Activated CD8-positive, alpha-beta T cell treated with anti-CD3 and anti-CD28 coated beads, Interleukin-2, amount 10 ng/mL, durations not matched to agents 7 days and 5 days (primary cell): ENCODE measurements around the gene PTPN22. TPM values are rescaled to one million over a fixed set of nuclear protein-coding genes. Genes with fewer than 3 reads are reported as not detected.

ENCODE experiments used
- ATAC-seq: fragments of 150-1000 bp; cut with Tn5 transposase; one replicate; pipeline ENCODE4 v1.10.0; 2021; ENCODE audit warnings: moderate library complexity
- CTCF ChIA-PET: fragments of 350-600 bp; sonication (Branson Sonifier 250); formaldehyde crosslinking; loops from one replicate; lab custom pipeline; 2021; ENCODE audit warnings: antibody characterized with exemption; lab: Charles Lee
- POLR2A ChIA-PET: fragments of 350-600 bp; sonication (Branson Sonifier 250); formaldehyde crosslinking; loops from one replicate; lab custom pipeline; 2021; ENCODE audit warnings: antibody characterized with exemption; lab: Charles Lee
- DNase-seq: peaks from one replicate; pipeline ENCODE4 v3.0.0-alpha.2; 2020
- H3K27ac Mint-ChIP-seq: one replicate; pipeline ENCODE4 v1.8.0; 2021; ENCODE audit warnings: mild to moderate bottlenecking, mixed read lengths
- H3K27me3 Mint-ChIP-seq: one replicate; pipeline ENCODE4 v1.8.0; 2021; ENCODE audit warnings: low read depth, mixed read lengths
- H3K36me3 Mint-ChIP-seq: one replicate; pipeline ENCODE4 v1.8.0; 2021; ENCODE audit warnings: low read depth, mixed read lengths
- H3K4me1 Mint-ChIP-seq: one replicate; pipeline ENCODE4 v1.8.0; 2021; ENCODE audit warnings: low read depth, mixed read lengths
- H3K4me3 Mint-ChIP-seq: one replicate; pipeline ENCODE4 v1.8.0; 2021; ENCODE audit warnings: mild to moderate bottlenecking, mixed read lengths
- H3K9me3 Mint-ChIP-seq: one replicate; pipeline ENCODE4 v1.8.0; 2022; ENCODE audit warnings: mixed read lengths; ENCODE audit not compliant: insufficient read depth
- total RNA-seq, 2 experiments: library from RNA; stranded (reverse); gene quantifications; one replicate each; pipeline ENCODE4 v1.2.3, GENCODE V29; 2021

PTPN22 gene
- total RNA-seq, 2 experiments from 2014 or later: 74.8 to 78.9 TPM

DNA sequence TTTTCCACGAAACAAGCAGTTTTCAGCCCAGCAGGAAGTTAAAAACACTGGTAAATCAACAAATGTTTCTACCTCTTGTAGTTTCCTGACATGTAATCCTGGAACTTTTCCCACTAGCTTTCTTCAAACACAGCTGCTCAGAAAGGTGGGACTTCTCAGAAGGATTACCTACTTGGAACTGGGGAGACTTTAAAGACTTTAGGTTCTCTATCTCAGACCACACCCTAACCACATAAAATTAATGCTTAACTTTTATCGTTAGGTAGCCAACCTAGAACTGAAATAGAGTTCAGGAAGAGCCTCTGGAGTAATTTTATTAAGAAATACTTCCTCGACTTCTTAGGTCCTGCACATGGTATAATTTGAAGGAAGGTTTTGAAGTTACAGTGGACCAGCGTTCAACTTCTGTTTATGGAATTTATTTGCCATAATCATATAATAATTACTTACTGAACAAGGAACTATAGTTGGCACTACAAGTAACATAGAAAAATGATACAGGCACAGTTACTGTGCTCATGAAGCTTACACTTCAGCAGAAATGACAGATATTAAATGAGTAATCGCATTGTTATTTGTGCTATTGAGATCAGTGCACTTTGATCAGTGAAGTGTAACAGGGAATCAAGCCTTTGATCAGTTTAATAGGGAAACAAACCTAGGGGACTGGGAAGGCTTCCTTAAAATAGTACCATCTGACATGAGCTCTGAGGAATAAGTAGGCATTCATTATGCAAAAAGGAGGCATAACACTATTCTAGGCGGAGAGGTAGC, 16.1 kb upstream of the PTPN22 start, which contains the start of gene BCL2L15:
Gene BCL2L15, minus strand, starts transcription at position 180 of the 774 bp plus-strand sequence. CDS start 206 bp downstream, outside the sequence.
- Mint-ChIP-seq H3K27ac (peak within 1 kb of the TSS; percentile 27), H3K9me3 (no peaks in the 10 kb centered on the region), H3K27me3 (no peaks in the 10 kb centered on the region), H3K4me3 (no peak within 1 kb of the TSS), H3K36me3 (peaks cover 18% of the 10 kb centered on the region), H3K4me1 (peaks cover 17% of the 10 kb centered on the region)
- POLR2A ChIA-PET: no interaction called here
- CTCF ChIA-PET: interaction anchor here (1.4 to 2.2 kb wide), 4 partner anchors 12 to 19 kb away, joined by 4 to 8 read pairs (median 6); no protein-coding TSS in a partner anchor
- DNase-seq (no peak), ATAC-seq (no peak)

DNA sequence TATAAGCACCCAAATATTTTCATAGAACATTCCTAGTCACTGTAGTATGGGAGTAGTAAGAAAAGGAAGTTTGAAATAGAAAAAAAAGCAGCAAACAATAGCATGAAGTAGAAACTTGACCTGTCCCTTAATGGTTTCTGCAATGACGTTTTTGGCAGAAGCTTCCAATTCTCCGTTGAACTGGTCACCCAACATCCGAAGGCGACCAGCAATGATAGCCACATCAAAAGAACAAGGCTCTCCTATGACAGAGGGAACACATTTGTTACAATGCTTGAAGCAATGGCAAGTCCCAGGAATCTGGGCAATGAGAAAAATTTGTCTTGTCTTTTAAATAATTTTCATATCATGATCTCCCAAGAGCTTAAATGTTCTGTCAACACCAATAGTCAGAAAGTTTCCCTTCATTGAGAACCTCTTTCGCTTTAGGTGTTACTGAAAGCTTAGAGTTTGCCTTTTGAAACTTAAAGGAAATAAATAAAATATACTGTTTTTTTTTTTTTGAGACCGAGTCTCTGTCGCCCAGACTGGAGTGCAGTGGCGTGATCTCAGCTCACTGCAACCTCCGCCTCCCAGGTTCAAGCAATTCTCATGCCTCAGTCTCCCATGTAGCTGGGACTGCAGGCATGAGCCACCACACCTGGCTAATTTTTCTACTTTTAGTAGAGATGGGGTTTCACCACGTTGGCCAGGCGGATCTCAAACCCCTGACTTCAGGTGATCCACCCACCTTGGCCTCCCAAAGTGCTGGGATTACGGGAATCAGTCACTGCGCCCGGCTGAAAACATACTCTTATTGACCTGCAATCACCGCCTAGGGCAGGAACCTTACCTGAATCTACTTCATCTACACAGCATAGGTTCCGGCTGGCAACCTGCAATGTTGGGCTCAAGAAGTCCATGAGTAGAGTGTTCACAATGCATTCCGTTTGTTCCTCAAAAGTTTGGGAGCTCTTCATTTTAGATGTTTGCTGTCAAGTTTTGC, 15.2 kb upstream of the PTPN22 start:
- peaks cover 13% of the 10 kb centered on the region for H3K36me3 Mint-ChIP-seq
- H3K4me1 Mint-ChIP-seq: peaks cover 18% of the 10 kb centered on the region
- ATAC-seq (no peak), DNase-seq (peak; percentile 13)
- no peaks in the 10 kb centered on the region for H3K27me3 Mint-ChIP-seq
- ChIA-PET CTCF (interaction anchor here (1.4 to 1.9 kb wide), 4 partner anchors 11 to 43 kb away, joined by 4 to 6 read pairs (median 4); partner anchors contain the start of gene HIPK1), POLR2A (no interaction called here)
- H3K27ac Mint-ChIP-seq: peak overlapping the region; percentile 27
- no peak overlapping the region for H3K4me3 Mint-ChIP-seq
- H3K9me3 Mint-ChIP-seq: no peaks in the 10 kb centered on the region

DNA sequence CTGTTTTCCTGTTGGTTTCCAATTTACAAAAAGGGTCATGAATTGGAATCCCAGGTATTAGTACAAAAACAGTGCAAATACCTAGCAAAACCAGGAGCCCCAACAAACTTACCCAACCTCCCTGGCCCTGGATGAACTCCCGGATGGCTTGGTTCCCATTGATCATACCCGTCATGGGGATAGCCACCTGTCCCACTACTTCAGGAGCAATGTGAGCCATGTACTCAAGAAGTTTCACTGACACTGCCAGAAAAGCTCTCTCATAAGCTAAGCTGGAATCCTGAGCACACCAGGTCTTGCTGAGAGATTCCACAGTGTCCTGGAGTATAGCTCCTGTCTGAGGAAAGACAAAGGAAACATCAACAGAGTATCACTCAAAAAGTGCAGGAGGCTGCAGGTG, 10.1 kb upstream of the PTPN22 start:
- DNase-seq (no peak), ATAC-seq (no peak)
- Mint-ChIP-seq H3K4me1 (peaks cover 42% of the 10 kb centered on the region), H3K9me3 (peaks cover 6% of the 10 kb centered on the region), H3K27me3 (no peaks in the 10 kb centered on the region), H3K27ac (no peak overlapping the region), H3K36me3 (peaks cover 23% of the 10 kb centered on the region), H3K4me3 (no peak overlapping the region)
- POLR2A ChIA-PET: interaction anchor here (4.1 to 5.7 kb wide), 2 partner anchors 12 to 23 kb away, joined by 15 to 38 read pairs; partner anchors contain the start of genes AP4B1 and DCLRE1B
- CTCF ChIA-PET: interaction anchor here (0.6 to 2.4 kb wide), 10 partner anchors 9 to 809 kb away, joined by 3 to 12 read pairs (median 6); partner anchors contain the start of genes AP4B1 and LRIG2

DNA sequence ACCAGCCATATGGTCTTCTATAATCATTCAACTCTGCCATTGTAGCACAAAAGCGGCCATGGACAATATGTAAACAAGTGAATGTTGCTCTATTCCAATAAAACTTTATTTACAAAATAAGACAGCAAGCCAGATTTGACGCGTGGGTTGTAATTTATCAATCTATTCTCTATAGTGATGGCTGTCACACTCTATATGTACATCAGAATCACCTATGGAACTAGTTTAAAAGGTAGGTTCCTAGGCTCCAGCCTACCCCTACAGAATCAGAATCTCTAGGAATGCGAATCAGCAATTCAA, 8.2 kb upstream of the PTPN22 start:
- Mint-ChIP-seq H3K27ac (peak overlapping the region; percentile 70), H3K27me3 (no peaks in the 10 kb centered on the region), H3K9me3 (peaks cover 6% of the 10 kb centered on the region), H3K4me1 (peaks cover 60% of the 10 kb centered on the region), H3K4me3 (no peak overlapping the region), H3K36me3 (peaks cover 19% of the 10 kb centered on the region)
- ChIA-PET POLR2A (interaction anchor here (2.9 to 5.7 kb wide), 3 partner anchors 10 to 50 kb away, joined by 11 to 38 read pairs (median 15); partner anchors contain the start of genes AP4B1, DCLRE1B and HIPK1), CTCF (interaction anchor here (0.7 to 2.4 kb wide), 9 partner anchors 10 to 78 kb away, joined by 3 to 12 read pairs (median 4); partner anchors contain the start of genes AP4B1 and DCLRE1B)
- no peak for ATAC-seq
- no peak for DNase-seq

DNA sequence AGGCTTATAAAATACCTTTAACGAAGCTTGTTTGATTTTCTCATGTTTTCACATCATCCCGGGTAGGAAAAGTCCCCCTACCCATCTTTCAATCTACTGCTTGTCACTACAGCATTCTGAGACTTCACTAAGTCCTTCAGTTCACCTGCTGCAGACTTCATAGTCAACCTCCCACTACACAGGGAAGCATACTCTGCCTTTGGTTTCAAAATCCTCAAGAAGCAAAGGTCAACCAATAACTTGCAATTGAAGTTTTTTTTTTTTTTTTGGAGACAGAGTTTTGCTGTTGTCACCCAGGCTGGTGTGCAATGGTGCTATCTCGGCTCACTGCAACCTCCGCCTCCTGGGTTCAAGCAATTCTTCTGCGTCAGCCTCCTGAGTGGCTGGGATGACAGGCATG, 4.7 kb upstream of the PTPN22 start:
- H3K4me3 Mint-ChIP-seq: no peak overlapping the region

DNA sequence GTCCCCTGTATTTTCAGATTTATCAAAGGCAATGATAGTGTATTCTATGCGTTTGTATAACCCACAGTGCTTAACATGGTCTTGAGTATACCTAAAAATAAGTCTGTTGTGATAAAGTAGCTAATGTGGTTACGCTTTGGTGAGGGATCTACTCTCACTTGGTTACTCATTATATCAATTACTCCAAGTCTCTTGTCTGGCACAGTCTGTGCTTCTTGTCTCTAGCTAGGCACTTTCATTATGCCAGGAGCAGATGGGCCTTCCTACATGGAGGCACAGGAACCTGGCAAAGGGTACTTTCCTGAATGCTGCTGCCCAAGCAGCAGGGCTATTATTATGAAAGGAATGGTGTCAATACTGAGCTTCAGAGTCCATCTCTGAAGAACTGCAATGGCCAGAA, 4.2 kb upstream of the PTPN22 start:
- Mint-ChIP-seq H3K36me3 (peaks cover 16% of the 10 kb centered on the region), H3K27ac (no peak overlapping the region), H3K27me3 (no peaks in the 10 kb centered on the region)

More for the DNA sequence above, 4.7 kb upstream of the PTPN22 start:
- H3K27me3 Mint-ChIP-seq: no peaks in the 10 kb centered on the region
- no peak overlapping the region for H3K27ac Mint-ChIP-seq
- ChIA-PET POLR2A (interaction anchor here (0.8 to 4.9 kb wide), 4 partner anchors 17 to 54 kb away, joined by 3 to 26 read pairs (median 10); partner anchors contain the start of genes AP4B1 and HIPK1), CTCF (interaction anchor here (1.0 to 4.0 kb wide), 8 partner anchors 9 to 804 kb away, joined by 3 to 33 read pairs (median 5); partner anchors contain the start of genes AP4B1, BCL2L15 and LRIG2)
- H3K36me3 Mint-ChIP-seq: peaks cover 18% of the 10 kb centered on the region
- DNase-seq: no peak
- no peak for ATAC-seq
- peaks cover 76% of the 10 kb centered on the region for H3K4me1 Mint-ChIP-seq
- H3K9me3 Mint-ChIP-seq: peaks cover 6% of the 10 kb centered on the region

DNA sequence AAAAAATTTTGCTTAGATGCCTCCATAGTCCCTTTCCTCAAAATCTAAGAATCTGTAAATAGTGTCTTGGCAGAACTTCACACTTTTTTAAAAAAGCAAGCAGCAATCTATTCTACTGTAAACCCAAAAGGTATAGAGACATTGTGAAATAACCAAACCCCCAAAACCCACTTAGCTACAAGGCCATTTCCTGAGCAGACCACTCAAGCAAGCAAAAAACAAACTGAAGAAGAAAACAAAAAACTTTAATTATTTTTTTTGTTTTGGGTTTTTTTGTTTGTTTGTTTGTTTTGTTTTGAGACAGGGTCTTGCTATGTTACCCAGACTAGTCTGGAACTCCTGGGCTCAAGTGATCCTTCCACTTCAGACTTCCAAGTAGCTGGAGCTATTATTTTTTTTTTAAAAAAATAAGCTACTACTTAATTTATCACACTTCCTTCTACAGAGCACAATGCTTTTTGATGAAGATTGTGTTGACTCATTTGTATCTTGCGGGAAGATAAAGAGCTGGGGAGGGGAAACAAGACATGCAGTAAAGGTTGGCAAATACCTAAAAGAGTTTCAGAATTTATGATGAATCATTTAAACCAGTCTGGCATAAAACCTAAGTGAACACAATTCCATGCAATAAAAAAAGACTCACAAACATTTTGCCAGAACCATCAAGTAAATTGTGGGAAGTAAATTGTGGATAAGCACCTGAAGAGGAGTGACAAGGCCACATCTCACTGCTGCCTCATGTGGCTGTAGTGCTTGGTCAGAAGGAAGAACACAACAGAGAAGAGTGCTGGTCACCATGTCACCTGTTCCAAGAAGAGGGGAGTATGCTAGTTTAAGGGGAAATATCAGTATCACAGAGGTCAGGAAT, 2.7 kb upstream of the PTPN22 start:
- peak overlapping the region; percentile 75 for H3K27ac Mint-ChIP-seq

More for the DNA sequence above, 4.2 kb upstream of the PTPN22 start:
- CTCF ChIA-PET: interaction anchor here (1.1 to 4.0 kb wide), 11 partner anchors 8 to 803 kb away, joined by 3 to 33 read pairs (median 5); partner anchors contain the start of genes AP4B1, BCL2L15 and LRIG2
- H3K4me3 Mint-ChIP-seq: no peak overlapping the region
- DNase-seq: no peak
- no peak for ATAC-seq
- peaks cover 6% of the 10 kb centered on the region for H3K9me3 Mint-ChIP-seq
- POLR2A ChIA-PET: interaction anchor here (0.8 to 4.9 kb wide), 4 partner anchors 17 to 54 kb away, joined by 3 to 26 read pairs (median 10); partner anchors contain the start of genes AP4B1 and HIPK1
- peaks cover 71% of the 10 kb centered on the region for H3K4me1 Mint-ChIP-seq

DNA sequence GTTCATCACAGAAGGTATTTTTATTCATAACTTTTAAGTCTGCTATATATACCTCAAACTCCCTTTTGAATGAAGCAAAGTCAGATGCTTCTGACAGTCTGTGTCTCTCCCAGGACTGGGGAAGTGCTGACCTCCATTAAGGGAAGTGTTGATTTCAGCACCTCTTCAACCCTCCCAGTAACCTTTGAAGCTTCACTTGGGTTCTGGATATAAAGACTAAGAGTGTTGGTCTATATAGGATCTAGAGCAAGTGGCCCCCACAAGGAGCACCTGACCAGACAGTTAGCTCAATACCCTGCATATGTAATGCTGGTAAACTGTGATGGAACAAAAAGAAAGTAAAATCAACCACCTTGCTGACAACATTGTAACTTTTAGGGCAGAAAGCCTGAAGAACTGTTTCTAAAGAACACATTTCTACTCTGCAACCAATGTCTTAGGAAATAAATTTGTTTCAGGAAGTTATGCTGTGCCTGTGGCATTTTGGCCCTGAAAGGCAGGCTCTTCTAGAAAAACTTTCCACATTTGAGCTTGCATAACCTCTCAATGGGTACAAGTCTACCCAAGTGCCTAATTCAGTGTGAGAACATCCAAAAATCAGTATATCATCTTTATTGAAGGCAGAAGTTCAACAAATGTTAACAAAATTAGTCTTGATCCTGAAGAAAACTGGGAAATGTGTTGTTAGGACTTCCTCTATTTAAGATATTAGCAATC, 865 bp upstream of the PTPN22 start:
- Mint-ChIP-seq H3K9me3 (no peaks in the 10 kb centered on the region), H3K27me3 (no peaks in the 10 kb centered on the region), H3K4me1 (peaks cover 71% of the 10 kb centered on the region), H3K4me3 (peak overlapping the region; percentile 84), H3K36me3 (peaks cover 29% of the 10 kb centered on the region), H3K27ac (peak overlapping the region; percentile 99)
- ChIA-PET CTCF (interaction anchor here (0.9 to 1.2 kb wide), 3 partner anchors 8 to 59 kb away, joined by 4 to 9 read pairs (median 6); partner anchors contain the start of gene AP4B1), POLR2A (interaction anchor here (0.6 to 1.3 kb wide), 7 partner anchors 12 to 79 kb away, joined by 3 to 10 read pairs (median 6); partner anchors contain the start of genes AP4B1, HIPK1 and RSBN1)
- DNase-seq (peak; percentile 50), ATAC-seq (peak; percentile 28)

More for the DNA sequence above, 2.7 kb upstream of the PTPN22 start:
- H3K4me3 Mint-ChIP-seq: peak overlapping the region; percentile 34
- peaks cover 17% of the 10 kb centered on the region for H3K36me3 Mint-ChIP-seq
- ATAC-seq: peak; percentile 21
- no peaks in the 10 kb centered on the region for H3K27me3 Mint-ChIP-seq
- no peak for DNase-seq
- ChIA-PET CTCF (interaction anchor here (0.8 to 4.0 kb wide), 11 partner anchors 12 to 84 kb away, joined by 3 to 33 read pairs (median 5); partner anchors contain the start of genes AP4B1 and HIPK1), POLR2A (interaction anchor here (1.3 to 4.9 kb wide), 2 partner anchors 30 to 56 kb away, joined by 5 to 26 read pairs; partner anchors contain the start of genes AP4B1 and HIPK1)
- peaks cover 2% of the 10 kb centered on the region for H3K9me3 Mint-ChIP-seq
- H3K4me1 Mint-ChIP-seq: peaks cover 68% of the 10 kb centered on the region

DNA sequence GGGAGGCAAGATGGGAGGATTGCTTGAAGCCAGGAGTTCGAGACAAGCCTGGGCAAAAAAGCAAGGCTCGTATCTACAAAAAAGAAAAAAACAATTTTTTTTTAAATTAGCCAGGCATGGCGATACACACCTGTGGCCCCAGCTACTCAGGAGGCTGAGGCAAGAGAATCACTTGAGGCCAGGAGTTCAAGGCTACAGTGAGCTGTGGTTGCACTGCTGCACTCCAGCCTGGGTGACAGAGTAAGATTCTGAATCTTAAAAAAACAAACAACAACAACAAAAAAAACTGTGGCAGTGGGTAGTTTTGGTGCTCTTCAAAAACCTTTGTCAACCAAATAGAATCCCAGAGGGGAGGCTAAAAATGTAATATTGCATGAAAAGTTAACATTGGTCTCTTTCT, 734 bp downstream of the PTPN22 start:
- H3K4me3 Mint-ChIP-seq: peak overlapping the region; percentile 84
- CTCF ChIA-PET: interaction anchor here (0.9 to 6.7 kb wide), 9 partner anchors 11 to 85 kb away, joined by 3 to 77 read pairs (median 8); partner anchors contain the start of genes AP4B1, DCLRE1B and HIPK1

More for the DNA sequence above, 734 bp downstream of the PTPN22 start:
- Mint-ChIP-seq H3K27me3 (no peaks in the 10 kb centered on the region), H3K27ac (peak overlapping the region; percentile 99), H3K9me3 (no peaks in the 10 kb centered on the region), H3K4me1 (peaks cover 72% of the 10 kb centered on the region), H3K36me3 (peaks cover 38% of the 10 kb centered on the region)
- DNase-seq (no peak), ATAC-seq (no peak)
- POLR2A ChIA-PET: interaction anchor here (1.0 to 3.3 kb wide), 7 partner anchors 9 to 60 kb away, joined by 4 to 43 read pairs (median 5); partner anchors contain the start of genes AP4B1, DCLRE1B and HIPK1
